HFFc6 (cell line): ENCODE results near the gene CFAP92. TPM values are rescaled to one million over a fixed set of nuclear protein-coding genes. Genes with fewer than 3 reads are reported as not detected.

Experiments
- DNase-seq: peaks from one replicate; pipeline ENCODE4 v3.0.0-alpha.2; 2018
- H3K27ac Mint-ChIP-seq: 2 replicates; pipeline ENCODE4 v1.8.0; 2020; ENCODE audit warnings: mild to moderate bottlenecking, mixed read lengths
- H3K27me3 Mint-ChIP-seq: 2 replicates; pipeline ENCODE4 v1.8.0; 2021; ENCODE audit warnings: mild to moderate bottlenecking, moderate library complexity, mixed read lengths; ENCODE audit not compliant: insufficient read depth
- H3K36me3 Mint-ChIP-seq: 2 replicates; pipeline ENCODE4 v1.8.0; 2021; ENCODE audit warnings: low read depth, mixed read lengths
- H3K4me1 Mint-ChIP-seq: 2 replicates; pipeline ENCODE4 v1.8.0; 2020; ENCODE audit warnings: low read depth, mixed read lengths
- H3K4me3 Mint-ChIP-seq: 2 replicates; pipeline ENCODE4 v1.8.0; 2020; ENCODE audit warnings: mild to moderate bottlenecking, moderate library complexity, mixed read lengths
- H3K9me3 Mint-ChIP-seq: 2 replicates; pipeline ENCODE4 v1.8.0; 2020; ENCODE audit warnings: mild to moderate bottlenecking, mixed read lengths
- total RNA-seq, 6 experiments: library from RNA; stranded (reverse); fragmentation: NEBNext Ultra II Directional; extraction: Animal tissue kit (Norgen Biotek cat#: 25700); gene quantifications; 2 replicates in 1 of 6; 3 replicates in 5 of 6; pipeline ENCODE4 v1.2.3, GENCODE V29; 2021
- TF ChIP-seq, protein P1 (sequence below): fragments of 200-600 bp; sonication (generic); IDR thresholded peaks from 2 replicates; pipeline ENCODE4 v1.5.0; 2021; ENCODE audit warnings: antibody characterized with exemption, mild to moderate bottlenecking

CFAP92 gene
- total RNA-seq, 6 experiments from 2014 or later, result not detected

DNA sequence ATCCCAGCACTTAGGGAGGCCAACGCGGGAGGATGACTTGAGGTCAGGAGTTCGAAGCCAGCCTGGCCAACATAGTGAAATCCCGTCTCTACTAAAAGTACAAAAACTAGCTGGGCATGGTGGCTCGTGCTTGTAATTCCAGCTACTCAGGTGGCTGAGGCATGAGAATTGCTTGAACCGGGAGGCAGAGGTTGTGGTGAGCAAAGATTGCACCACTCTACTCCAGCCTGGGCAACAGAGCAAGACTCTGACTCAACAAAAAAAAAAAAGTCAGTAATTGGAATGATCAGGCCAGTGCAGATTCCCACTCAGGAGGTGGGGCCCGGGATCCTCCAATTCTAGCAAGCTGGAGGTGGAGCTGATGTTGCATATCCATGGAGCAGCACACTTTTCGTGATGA lies 5.6 kb downstream of the CFAP92 start:
- H3K4me1 Mint-ChIP-seq, result no peaks in the 10 kb centered on the region
- H3K27me3 Mint-ChIP-seq, result peaks cover 28% of the 10 kb centered on the region
- H3K27ac Mint-ChIP-seq, result no peak overlapping the region
- no peak for DNase-seq
- no peaks in the 10 kb centered on the region for H3K9me3 Mint-ChIP-seq
- no peak overlapping the region for H3K4me3 Mint-ChIP-seq
- no peaks in the 10 kb centered on the region for H3K36me3 Mint-ChIP-seq
- TF ChIP-seq, protein P1, sequence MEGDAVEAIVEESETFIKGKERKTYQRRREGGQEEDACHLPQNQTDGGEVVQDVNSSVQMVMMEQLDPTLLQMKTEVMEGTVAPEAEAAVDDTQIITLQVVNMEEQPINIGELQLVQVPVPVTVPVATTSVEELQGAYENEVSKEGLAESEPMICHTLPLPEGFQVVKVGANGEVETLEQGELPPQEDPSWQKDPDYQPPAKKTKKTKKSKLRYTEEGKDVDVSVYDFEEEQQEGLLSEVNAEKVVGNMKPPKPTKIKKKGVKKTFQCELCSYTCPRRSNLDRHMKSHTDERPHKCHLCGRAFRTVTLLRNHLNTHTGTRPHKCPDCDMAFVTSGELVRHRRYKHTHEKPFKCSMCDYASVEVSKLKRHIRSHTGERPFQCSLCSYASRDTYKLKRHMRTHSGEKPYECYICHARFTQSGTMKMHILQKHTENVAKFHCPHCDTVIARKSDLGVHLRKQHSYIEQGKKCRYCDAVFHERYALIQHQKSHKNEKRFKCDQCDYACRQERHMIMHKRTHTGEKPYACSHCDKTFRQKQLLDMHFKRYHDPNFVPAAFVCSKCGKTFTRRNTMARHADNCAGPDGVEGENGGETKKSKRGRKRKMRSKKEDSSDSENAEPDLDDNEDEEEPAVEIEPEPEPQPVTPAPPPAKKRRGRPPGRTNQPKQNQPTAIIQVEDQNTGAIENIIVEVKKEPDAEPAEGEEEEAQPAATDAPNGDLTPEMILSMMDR, result no peak

GRCh38 chr3:128987302-128988100 lies 6.4 kb downstream of the CFAP92 start:
- no peak for DNase-seq
- Mint-ChIP-seq H3K4me1 (no peaks in the 10 kb centered on the region), H3K9me3 (no peaks in the 10 kb centered on the region), H3K27me3 (peaks cover 31% of the 10 kb centered on the region), H3K27ac (no peak overlapping the region), H3K36me3 (no peaks in the 10 kb centered on the region), H3K4me3 (no peak overlapping the region)
- TF ChIP-seq, protein P1, result no peak

DNA sequence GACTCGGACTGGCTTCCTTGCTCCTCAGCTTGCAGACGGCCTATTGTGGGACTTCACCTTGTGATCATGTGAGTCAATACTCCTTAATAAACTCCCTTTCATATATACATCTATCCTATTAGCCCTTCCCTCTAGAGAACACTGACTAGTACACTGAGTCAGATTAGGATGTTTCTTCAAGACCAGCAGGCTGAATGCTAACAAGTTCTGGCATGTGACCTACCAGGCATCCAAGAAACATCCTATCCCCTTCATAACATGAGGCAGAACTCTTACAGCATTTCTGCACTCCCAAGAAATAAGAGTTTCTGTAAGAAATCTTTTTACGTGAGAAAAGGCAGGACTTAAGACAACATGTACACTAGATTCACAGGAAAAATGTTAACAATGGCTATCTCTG lies 9.3 kb downstream of the CFAP92 start:
- Mint-ChIP-seq H3K4me3 (no peak overlapping the region), H3K27ac (no peak overlapping the region), H3K4me1 (no peaks in the 10 kb centered on the region), H3K27me3 (peaks cover 33% of the 10 kb centered on the region), H3K36me3 (no peaks in the 10 kb centered on the region), H3K9me3 (no peaks in the 10 kb centered on the region)
- DNase-seq, result peak; percentile 26
- TF ChIP-seq, protein P1, result no peak

GRCh38 chr3:128983293-128984069 lies 10.4 kb downstream of the CFAP92 start:
- H3K36me3 Mint-ChIP-seq, result no peaks in the 10 kb centered on the region
- no peak overlapping the region for H3K27ac Mint-ChIP-seq
- DNase-seq, result no peak
- TF ChIP-seq, protein P1, result 0 out of 2 replicates have a peak, but pooled peaks have one; percentile 8
- no peak overlapping the region for H3K4me3 Mint-ChIP-seq
- H3K9me3 Mint-ChIP-seq, result no peaks in the 10 kb centered on the region
- H3K4me1 Mint-ChIP-seq, result no peaks in the 10 kb centered on the region
- peaks cover 33% of the 10 kb centered on the region for H3K27me3 Mint-ChIP-seq

- Mint-ChIP-seq H3K27me3 (peaks cover 29% of the 10 kb centered on the region), H3K27ac (no peak overlapping the region), H3K9me3 (no peaks in the 10 kb centered on the region), H3K4me3 (no peak overlapping the region), H3K36me3 (no peaks in the 10 kb centered on the region), H3K4me1 (peaks cover 4% of the 10 kb centered on the region; the same call in 1 of the 2 replicates)
- DNase-seq, result no peak
- TF ChIP-seq, protein P1, result no peak
Observed at GRCh38 chr3:128975276-128975675, 18.6 kb downstream of the CFAP92 start.
